Umbilical cord (tissue), 1 donor: ENCODE measurements around the gene REPS2. TPM values are rescaled to one million over a fixed set of nuclear protein-coding genes. Genes with fewer than 3 reads are reported as not detected.

Experiments
- total RNA-seq: library from RNA; depleted of rRNA; stranded (reverse); fragments of >200 nt; gene quantifications from one replicate; pipeline ENCODE4 v1.2.3, GENCODE V29; 2014; ENCODE audit warnings: low replicate concordance; ENCODE audit not compliant: insufficient read depth

The REPS2 gene
- total RNA-seq, 1 donor from 2014 or later: 5.3 TPM

Other genes with a start within 250 kb of the REPS2 start
- 17.8 TPM for gene CTPS2, start 234.0 kb upstream of the REPS2 start, total RNA-seq
- gene SYAP1, start 227.0 kb upstream of the REPS2 start, total RNA-seq: 43.8 TPM
- gene TXLNG, start 160.2 kb upstream of the REPS2 start, total RNA-seq: 7.9 TPM
- gene RBBP7, start 76.3 kb upstream of the REPS2 start, total RNA-seq: 129 TPM